Measurements from ENCODE around the gene ZNF277.

DNA sequence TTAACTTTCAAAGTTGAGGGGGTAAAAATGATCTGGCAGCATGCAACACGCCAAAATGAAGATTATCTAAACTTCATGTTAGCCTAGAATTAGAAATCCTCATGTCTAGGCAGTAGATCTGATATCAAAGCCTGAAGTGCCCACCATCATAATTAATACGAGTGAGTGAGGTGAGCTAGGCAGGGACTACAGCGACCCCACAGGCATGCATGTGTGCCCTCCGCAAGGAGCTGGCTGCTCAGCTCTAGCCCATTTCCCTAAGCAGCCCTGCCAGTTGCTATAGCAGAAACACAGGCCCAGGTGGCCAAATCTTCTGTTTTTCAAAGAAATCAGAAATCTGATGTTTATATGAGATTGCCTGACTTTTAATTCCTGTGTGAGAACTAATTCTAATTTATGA lies 150.6 kb downstream of the ZNF277 start:
- TF ChIP-seq POLR2A (IDR thresholded peaks at IDR 0.05), result no peak
- TF ChIP-seq, protein P1, sequence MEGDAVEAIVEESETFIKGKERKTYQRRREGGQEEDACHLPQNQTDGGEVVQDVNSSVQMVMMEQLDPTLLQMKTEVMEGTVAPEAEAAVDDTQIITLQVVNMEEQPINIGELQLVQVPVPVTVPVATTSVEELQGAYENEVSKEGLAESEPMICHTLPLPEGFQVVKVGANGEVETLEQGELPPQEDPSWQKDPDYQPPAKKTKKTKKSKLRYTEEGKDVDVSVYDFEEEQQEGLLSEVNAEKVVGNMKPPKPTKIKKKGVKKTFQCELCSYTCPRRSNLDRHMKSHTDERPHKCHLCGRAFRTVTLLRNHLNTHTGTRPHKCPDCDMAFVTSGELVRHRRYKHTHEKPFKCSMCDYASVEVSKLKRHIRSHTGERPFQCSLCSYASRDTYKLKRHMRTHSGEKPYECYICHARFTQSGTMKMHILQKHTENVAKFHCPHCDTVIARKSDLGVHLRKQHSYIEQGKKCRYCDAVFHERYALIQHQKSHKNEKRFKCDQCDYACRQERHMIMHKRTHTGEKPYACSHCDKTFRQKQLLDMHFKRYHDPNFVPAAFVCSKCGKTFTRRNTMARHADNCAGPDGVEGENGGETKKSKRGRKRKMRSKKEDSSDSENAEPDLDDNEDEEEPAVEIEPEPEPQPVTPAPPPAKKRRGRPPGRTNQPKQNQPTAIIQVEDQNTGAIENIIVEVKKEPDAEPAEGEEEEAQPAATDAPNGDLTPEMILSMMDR (IDR thresholded peaks at IDR 0.05), result no peak
